GM18951 (cell line): ENCODE measurements around the gene SLC28A1.
"Not testable (repeated sequence)": the region's sequence is repeated elsewhere in the genome, so short reads cannot be mapped to it uniquely, and the experiment has no call there.

Experiments used
- POLR2A ChIP-seq: IDR thresholded peaks from 4 replicates; pipeline ENCODE4 v1.6.1; 2011; ENCODE audit warnings: mild to moderate bottlenecking; ENCODE audit not compliant: insufficient read length, insufficient read depth; ENCODE audit errors: extremely low read depth
- in situ Hi-C: fragments of 300-500 bp; cut with MboI; formaldehyde crosslinking; loops from one replicate; pipeline ENCODE4 v1.12.0; 2022; ENCODE audit warnings: low sequenced_read_pairs, mixed read lengths, inconsistent platforms; ENCODE audit not compliant: unreplicated experiment

The SLC28A1 gene

GRCh38 chr15:84910928-84911623 is 26.6 kb downstream of the SLC28A1 start:
- TF ChIP-seq POLR2A = no peak
- in situ Hi-C loops = no loop called here

GRCh38 chr15:84911879-84912660 is 27.6 kb downstream of the SLC28A1 start:
- no peak for TF ChIP-seq POLR2A
- in situ Hi-C loops = no loop called here

DNA sequence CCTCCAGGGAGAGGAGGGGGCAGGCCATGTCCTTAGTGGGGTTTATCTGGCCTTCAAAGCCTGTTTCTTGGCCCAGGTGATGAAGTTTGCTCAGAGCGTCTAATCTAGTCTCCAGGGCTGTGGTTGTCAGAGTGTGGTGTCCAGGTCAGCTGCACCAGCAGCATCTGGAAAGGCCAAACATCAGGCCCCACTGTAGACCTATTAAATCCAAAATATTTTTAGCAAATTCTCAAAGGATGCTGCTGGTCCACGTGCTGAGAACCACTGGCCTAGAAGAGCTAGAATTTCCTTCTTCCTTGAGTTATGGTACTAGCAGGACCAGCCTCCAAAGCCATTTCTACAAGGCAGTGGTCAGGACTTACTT is 28.9 kb downstream of the SLC28A1 start:
- no peak for TF ChIP-seq POLR2A
- in situ Hi-C loops = no loop called here

DNA sequence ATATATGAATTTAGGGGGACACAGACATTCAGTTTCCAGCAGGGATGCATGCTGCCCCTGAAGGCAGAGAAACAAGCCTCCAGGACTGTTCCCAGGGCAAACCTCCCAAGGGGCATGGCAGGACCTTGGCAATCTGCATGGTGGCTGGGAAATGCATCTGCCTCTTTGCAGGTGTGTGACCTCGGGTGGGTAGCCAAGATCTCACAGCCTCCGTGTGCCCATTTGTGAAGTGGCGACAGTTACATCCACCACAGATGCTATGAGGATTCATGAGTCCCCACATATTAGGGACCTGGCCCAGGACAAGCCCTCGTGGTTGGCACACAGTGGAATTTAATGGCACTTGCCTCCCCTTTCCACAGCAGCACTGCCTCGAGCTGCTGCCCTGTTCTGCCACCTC is 29.9 kb downstream of the SLC28A1 start:
- no peak for TF ChIP-seq POLR2A
- in situ Hi-C loops = no loop called here

GRCh38 chr15:84914909-84915605 is 30.6 kb downstream of the SLC28A1 start:
- in situ Hi-C loops = no loop called here
- TF ChIP-seq POLR2A = no peak

DNA sequence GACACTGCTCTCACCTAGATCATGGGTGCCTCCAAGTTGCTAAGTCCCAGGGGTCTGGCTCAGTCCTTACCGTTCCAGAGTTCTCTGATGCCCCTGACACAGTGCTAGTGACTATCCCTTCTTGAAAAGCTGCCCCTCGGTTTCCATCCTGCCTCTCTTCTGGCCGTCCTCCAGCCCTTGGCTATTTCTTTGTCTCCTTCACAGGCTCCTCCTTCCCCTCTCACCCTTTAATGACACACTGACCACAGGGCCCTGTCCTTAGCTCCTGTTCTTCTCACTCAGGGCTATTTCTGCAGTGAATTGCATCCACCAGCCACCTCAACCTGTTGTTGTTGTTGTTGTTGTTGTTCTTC is 31.1 kb downstream of the SLC28A1 start:
- in situ Hi-C loops = no loop called here
- no peak for TF ChIP-seq POLR2A

GRCh38 chr15:84917452-84917851 is 33.0 kb downstream of the SLC28A1 start:
- TF ChIP-seq POLR2A = no peak
- in situ Hi-C loops = no loop called here

DNA sequence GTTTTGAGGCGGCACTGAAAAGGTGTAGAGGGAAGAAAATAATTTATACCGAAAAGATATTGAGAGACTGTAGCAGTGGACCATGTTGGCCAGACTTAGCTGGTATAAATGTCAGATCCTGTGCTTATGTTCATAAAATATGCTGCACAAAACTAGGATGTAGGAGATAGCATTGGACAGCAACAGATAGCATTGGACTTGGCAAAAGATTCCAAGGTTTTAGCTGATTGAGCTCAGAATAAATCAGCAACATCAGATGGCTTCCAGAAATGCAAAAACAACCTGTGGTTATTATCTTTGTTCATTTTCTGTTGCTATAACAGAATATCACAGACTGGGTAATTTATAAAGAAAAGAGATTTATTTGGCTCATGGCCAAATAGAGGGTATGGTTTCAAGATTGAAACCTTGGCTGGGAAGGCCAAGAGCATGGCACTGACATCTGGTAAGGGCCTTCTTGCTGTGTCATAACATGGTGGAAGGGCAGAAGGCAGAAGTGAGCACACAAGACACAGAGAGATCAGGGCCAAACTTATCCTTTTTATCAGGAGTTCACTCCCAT is 34.7 kb downstream of the SLC28A1 start:
- TF ChIP-seq POLR2A = no peak
- in situ Hi-C loops = no loop called here

- no peak for TF ChIP-seq POLR2A
These were observed 36.7 kb downstream of the SLC28A1 start for GRCh38 chr15:84921121-84921520.

DNA sequence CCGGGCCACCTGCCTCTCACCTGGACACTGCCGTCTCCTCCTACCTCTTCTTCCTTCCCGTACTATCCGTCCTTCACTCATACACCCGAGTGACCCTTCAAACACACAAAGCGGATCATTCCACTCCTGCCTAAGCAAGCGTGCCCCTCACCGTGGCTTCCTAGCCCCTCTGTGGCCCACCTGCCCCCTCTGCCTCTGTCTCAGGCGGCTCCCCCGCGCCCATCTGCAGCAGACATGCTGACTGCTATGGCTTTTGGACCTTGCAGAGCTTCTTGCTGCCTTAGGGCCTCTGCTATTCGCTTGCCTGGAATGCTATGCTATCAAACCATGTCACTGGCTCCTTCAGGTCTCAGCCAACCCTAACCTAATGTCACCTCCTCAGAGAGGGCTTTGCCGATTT is 38.1 kb downstream of the SLC28A1 start:
- no peak for TF ChIP-seq POLR2A
- in situ Hi-C loops = no loop called here

More at GRCh38 chr15:84921121-84921520, 36.7 kb downstream of the SLC28A1 start:
- in situ Hi-C loops = no loop called here

- TF ChIP-seq POLR2A = no peak
- in situ Hi-C loops = no loop called here
These were observed 39.7 kb downstream of the SLC28A1 start for GRCh38 chr15:84924077-84924731.

DNA sequence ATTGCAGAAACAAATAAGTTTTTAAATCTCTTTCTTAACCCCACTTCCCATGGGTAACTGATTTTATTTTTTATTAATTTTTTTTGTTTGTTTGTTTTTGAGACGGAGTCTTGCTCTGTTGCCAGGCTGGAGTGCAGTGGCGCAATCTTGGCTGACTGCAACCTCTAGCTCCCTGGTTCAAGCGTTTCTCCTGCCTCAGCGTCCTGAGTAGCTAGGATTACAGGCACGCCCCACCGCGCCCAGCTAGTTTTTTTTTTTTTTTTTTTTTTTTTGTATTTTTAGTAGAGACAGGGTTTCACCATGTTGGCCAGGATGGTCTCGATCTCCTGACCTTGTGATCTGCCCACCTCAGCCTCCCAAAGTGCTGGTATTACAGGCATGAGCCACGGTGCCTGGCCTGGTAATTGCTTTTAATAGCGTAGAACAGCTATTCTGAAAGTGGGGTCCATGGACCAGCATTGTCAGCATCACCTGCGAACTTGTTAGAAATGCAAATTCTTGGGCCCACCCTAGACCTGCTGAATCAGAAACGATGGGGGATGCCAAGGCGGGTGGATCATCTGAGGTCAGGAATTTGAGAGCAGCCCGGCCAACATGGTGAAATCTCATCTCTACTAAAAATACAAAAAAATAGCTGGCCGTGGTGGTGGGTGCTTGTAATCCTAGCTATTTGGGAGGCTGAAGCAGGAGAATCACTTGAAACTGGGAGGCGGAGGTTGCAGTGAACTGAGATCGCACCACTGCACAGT is 40.5 kb downstream of the SLC28A1 start:
- in situ Hi-C loops = not testable (repeated sequence)
